ENCODE data around the gene EML6. TPM values are rescaled to one million over a fixed set of nuclear protein-coding genes. Genes with fewer than 3 reads are reported as not detected.

The EML6 gene
- total and polyA plus RNA-seq, 5 donors from 2014 or later = 0.06 to 0.59 (median 0.33) TPM; not detected in 1

DNA sequence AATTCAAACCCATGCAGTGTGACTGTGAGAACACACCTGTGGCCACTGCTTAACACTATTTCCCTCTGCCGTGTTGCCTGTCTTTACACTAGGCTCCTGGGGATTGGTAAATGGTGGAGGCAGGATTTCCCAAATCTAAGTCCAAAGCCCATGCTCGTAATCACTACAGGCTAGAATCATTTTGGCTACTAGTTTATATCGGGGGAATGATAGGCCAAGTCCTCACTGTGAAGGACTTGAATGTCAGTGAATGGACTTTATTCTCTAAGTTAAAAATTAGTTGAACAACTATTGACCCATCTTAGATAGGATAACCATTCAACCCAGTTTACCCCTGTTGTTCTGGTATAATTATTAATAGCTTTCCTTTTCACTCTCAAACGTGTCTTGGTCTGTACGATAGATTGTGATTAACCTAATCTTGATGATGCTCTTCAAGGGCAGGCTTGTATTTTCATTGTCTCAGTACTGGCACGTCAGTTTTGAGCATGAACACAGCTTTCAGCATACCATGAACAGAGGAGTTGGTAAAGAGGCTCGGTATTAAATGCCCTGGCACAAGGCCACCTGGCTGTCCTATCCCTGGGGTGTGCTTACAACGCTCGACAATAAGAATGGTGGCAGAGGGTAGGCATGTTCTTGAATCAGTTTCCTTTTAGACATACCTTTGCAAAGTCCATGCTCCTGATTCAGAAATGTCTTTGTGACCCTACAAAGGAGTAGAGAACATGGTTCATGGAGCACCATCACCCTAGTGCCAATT is 177.9 kb downstream of the EML6 start:
- peaks cover 5% of the 10 kb centered on the region for H3K36me3 Mint-ChIP-seq

DNA sequence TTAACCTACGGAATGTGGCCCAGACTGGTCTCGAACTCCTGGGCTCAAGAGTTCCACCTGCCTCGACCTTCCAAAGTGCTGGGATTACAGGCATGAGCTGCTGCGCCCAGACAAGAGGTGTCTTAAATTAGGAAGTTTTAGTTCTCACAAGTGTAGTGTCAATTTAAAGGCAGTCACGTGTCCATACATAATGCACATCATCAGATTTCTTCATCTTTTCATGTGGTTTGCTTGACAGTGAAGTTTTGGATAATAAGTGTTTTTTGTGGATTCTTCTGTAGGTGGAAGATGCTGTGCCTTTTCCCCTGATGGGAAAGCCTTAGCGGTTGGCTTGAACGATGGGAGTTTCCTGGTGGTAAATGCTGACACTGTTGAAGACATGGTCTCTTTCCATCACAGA is 179.3 kb downstream of the EML6 start:
- no peak overlapping the region for H3K4me3 ChIP-seq (ENCODE audit: low read depth, low read length)
- peaks cover 14 to 29% (median 19%) of the 10 kb centered on the region in 4 donors for H3K4me1 Mint-ChIP-seq

More for the DNA sequence above, 177.9 kb downstream of the EML6 start:
- no peak for ATAC-seq (ENCODE audit: low read depth in 2 of 2)
- H3K27me3 ChIP-seq (ENCODE audit: control insufficient read depth, insufficient read depth, low read length) = no peaks in the 10 kb centered on the region
- Mint-ChIP-seq H3K4me3 (no peak overlapping the region), H3K4me1 (peaks cover 18 to 39% (median 25%) of the 10 kb centered on the region in 4 donors), H3K27me3 (no peaks in the 10 kb centered on the region), H3K9me3 (peaks cover 0 to 1% (median 0%) of the 10 kb centered on the region in 7 donors), H3K27ac (peak overlapping the region in 1 of 3 donors; percentile 46)
- no peak for DNase-seq
- no peak overlapping the region for H3K4me3 ChIP-seq (ENCODE audit: low read depth, low read length)
- peaks cover 20% of the 10 kb centered on the region for H3K4me1 ChIP-seq (ENCODE audit: control insufficient read depth, insufficient read depth, low read length, poor library complexity, severe bottlenecking)
- no peaks in the 10 kb centered on the region for H3K36me3 ChIP-seq (ENCODE audit: control insufficient read depth, insufficient read depth, low read length)
- no peaks in the 10 kb centered on the region for H3K9me3 ChIP-seq (ENCODE audit: control insufficient read depth in 2 of 2, low read length in 2 of 2)
- no peak overlapping the region for H3K27ac ChIP-seq (ENCODE audit: insufficient read depth, low read length, poor library complexity, severe bottlenecking)

DNA sequence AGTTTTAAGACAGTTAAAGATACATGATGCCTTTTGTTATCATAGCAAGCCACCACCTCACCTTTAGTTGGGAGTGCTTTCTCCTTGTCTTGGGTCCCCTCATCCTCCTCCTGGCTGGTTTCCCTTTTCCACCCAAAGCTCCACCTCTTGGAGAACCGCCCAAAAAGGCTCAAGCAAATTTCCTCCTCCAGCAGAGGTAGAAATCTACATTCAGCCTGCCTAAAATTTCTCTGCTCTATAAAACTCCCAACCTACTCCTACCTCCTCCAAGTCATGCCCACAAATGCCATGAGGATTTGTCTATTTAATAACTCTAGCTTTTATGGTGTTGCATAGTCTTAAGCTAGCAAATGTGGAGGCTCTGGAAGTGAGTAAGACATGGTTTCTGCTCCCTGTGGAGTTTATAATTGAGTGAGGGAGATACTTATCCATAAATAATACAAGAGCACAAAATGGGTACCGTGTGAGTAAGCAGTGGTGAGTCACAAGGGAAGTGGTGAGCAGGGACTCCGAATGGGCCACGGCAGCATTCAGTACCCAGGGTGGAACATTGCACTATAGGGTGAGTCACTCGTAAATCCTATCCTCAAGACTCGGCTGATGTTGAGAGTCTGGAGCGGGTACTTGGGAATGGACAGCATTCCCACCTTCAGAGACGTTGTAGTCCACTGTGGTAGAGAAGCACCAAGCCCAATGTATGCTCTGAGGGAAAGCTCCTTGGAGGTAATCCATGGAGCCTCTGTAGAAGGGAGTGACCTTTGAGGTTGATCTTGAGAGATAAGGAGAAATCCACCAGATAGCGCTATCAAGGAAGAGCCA is 180.5 kb downstream of the EML6 start:
- Mint-ChIP-seq H3K27ac (peak overlapping the region; percentile 3 to 72 (median 66)), H3K27me3 (no peaks in the 10 kb centered on the region), H3K9me3 (no peaks in the 10 kb centered on the region), H3K4me3 (no peak overlapping the region), H3K36me3 (peaks cover 5% of the 10 kb centered on the region), H3K4me1 (peaks cover 8 to 17% (median 12%) of the 10 kb centered on the region in 4 donors)
- Histone ChIP-seq H3K27me3 (ENCODE audit: control insufficient read depth, insufficient read depth, low read length) (no peaks in the 10 kb centered on the region), H3K27ac (ENCODE audit: insufficient read depth, low read length, poor library complexity, severe bottlenecking) (no peak overlapping the region), H3K36me3 (ENCODE audit: control insufficient read depth, insufficient read depth, low read length) (no peaks in the 10 kb centered on the region), H3K9me3 (ENCODE audit: control insufficient read depth in 2 of 2, low read length in 2 of 2) (no peaks in the 10 kb centered on the region), H3K4me1 (ENCODE audit: control insufficient read depth, insufficient read depth, low read length, poor library complexity, severe bottlenecking) (peaks cover 1% of the 10 kb centered on the region), H3K4me3 (ENCODE audit: low read depth, low read length) (no peak overlapping the region)
- ATAC-seq (ENCODE audit: low read depth in 2 of 2) (peak; percentile 98 to 99), DNase-seq (peak in 2 of 3 donors; percentile 7 to 70)

More for the DNA sequence above, 179.3 kb downstream of the EML6 start:
- H3K27me3 ChIP-seq (ENCODE audit: control insufficient read depth, insufficient read depth, low read length) = no peaks in the 10 kb centered on the region
- H3K36me3 ChIP-seq (ENCODE audit: control insufficient read depth, insufficient read depth, low read length) = no peaks in the 10 kb centered on the region
- H3K27ac ChIP-seq (ENCODE audit: insufficient read depth, low read length, poor library complexity, severe bottlenecking) = no peak overlapping the region
- Mint-ChIP-seq H3K27ac (no peak overlapping the region), H3K36me3 (peaks cover 5% of the 10 kb centered on the region), H3K4me3 (no peak overlapping the region), H3K27me3 (no peaks in the 10 kb centered on the region), H3K9me3 (no peaks in the 10 kb centered on the region)
- DNase-seq (no peak), ATAC-seq (ENCODE audit: low read depth in 2 of 2) (no peak)
- H3K4me1 ChIP-seq (ENCODE audit: control insufficient read depth, insufficient read depth, low read length, poor library complexity, severe bottlenecking) = peaks cover 13% of the 10 kb centered on the region
- H3K9me3 ChIP-seq (ENCODE audit: control insufficient read depth in 2 of 2, low read length in 2 of 2) = no peaks in the 10 kb centered on the region

DNA sequence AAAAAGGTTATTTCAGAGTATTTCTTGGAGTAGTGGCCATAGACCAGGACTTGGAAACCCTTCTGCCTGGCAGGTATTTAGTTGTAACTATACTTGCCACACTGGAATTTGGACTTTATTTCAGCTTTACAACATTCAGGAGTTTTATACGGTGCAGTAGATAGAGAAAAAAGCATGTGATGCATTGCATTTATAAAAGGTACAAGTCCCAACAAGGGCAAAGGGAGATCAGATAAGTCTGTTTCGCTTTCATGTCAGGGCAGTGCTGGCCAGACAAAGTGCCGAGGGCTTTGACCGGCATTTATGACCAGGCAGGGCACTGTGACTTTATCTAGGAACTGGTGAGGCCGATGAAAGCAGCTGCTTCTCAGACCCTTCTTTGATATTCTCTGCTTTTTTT is 181.4 kb downstream of the EML6 start:
- H3K4me1 Mint-ChIP-seq = peaks cover 8 to 10% (median 9%) of the 10 kb centered on the region in 4 donors

GRCh38 chr2:54906716-54907115 is 183.3 kb downstream of the EML6 start:
- no peak overlapping the region for H3K4me3 ChIP-seq (ENCODE audit: low read depth, low read length)
- H3K9me3 Mint-ChIP-seq = no peaks in the 10 kb centered on the region
- H3K9me3 ChIP-seq (ENCODE audit: control insufficient read depth in 2 of 2, low read length in 2 of 2) = no peaks in the 10 kb centered on the region
- peaks cover 5% of the 10 kb centered on the region for H3K36me3 Mint-ChIP-seq
- DNase-seq = no peak
- H3K4me1 Mint-ChIP-seq = peaks cover 8 to 10% (median 9%) of the 10 kb centered on the region in 4 donors
- H3K4me1 ChIP-seq (ENCODE audit: control insufficient read depth, insufficient read depth, low read length, poor library complexity, severe bottlenecking) = no peaks in the 10 kb centered on the region
- H3K27ac ChIP-seq (ENCODE audit: insufficient read depth, low read length, poor library complexity, severe bottlenecking) = no peak overlapping the region
- peak overlapping the region in 1 of 3 donors; percentile 19 for H3K27ac Mint-ChIP-seq
- no peaks in the 10 kb centered on the region for H3K36me3 ChIP-seq (ENCODE audit: control insufficient read depth, insufficient read depth, low read length)
- H3K4me3 Mint-ChIP-seq = no peak overlapping the region
- H3K27me3 Mint-ChIP-seq = no peaks in the 10 kb centered on the region
- ATAC-seq (ENCODE audit: low read depth in 2 of 2) = no peak
- no peaks in the 10 kb centered on the region for H3K27me3 ChIP-seq (ENCODE audit: control insufficient read depth, insufficient read depth, low read length)

More for the DNA sequence above, 181.4 kb downstream of the EML6 start:
- Histone ChIP-seq H3K27me3 (ENCODE audit: control insufficient read depth, insufficient read depth, low read length) (no peaks in the 10 kb centered on the region), H3K4me3 (ENCODE audit: low read depth, low read length) (no peak overlapping the region), H3K27ac (ENCODE audit: insufficient read depth, low read length, poor library complexity, severe bottlenecking) (no peak overlapping the region), H3K36me3 (ENCODE audit: control insufficient read depth, insufficient read depth, low read length) (no peaks in the 10 kb centered on the region), H3K4me1 (ENCODE audit: control insufficient read depth, insufficient read depth, low read length, poor library complexity, severe bottlenecking) (no peaks in the 10 kb centered on the region), H3K9me3 (ENCODE audit: control insufficient read depth in 2 of 2, low read length in 2 of 2) (no peaks in the 10 kb centered on the region)
- ATAC-seq (ENCODE audit: low read depth in 2 of 2) (no peak), DNase-seq (no peak)
- Mint-ChIP-seq H3K27me3 (no peaks in the 10 kb centered on the region), H3K27ac (peak overlapping the region in 2 of 3 donors; percentile 66 to 72), H3K9me3 (no peaks in the 10 kb centered on the region), H3K36me3 (peaks cover 5% of the 10 kb centered on the region), H3K4me3 (no peak overlapping the region)

DNA sequence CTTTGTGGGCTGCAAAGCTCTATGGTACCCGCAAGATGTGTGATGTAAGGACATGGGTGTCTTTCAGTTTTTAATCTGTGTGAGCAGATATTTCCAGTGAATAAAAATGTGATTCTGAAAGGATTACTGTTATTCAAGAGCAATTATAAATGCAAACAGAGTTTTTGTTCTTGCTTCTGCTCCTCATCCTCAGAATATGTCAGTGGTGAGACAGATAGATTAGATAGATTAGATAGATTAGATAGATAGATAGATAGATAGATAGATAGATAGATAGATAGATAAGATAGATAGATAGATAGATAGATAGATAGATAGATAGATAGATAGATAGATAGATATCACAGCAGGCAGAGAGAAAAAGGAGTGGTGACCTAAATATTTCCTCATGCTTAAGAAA is 184.2 kb downstream of the EML6 start:
- Mint-ChIP-seq H3K36me3 (peaks cover 5% of the 10 kb centered on the region), H3K27ac (peak overlapping the region in 1 of 3 donors; percentile 48), H3K9me3 (peaks cover 0 to 3% (median 0%) of the 10 kb centered on the region in 7 donors), H3K27me3 (peaks cover 6% of the 10 kb centered on the region), H3K4me3 (no peak overlapping the region), H3K4me1 (peaks cover 8 to 10% (median 9%) of the 10 kb centered on the region in 4 donors)
- no peak overlapping the region for H3K4me3 ChIP-seq (ENCODE audit: low read depth, low read length)
- H3K27ac ChIP-seq (ENCODE audit: insufficient read depth, low read length, poor library complexity, severe bottlenecking) = no peak overlapping the region
- no peaks in the 10 kb centered on the region for H3K27me3 ChIP-seq (ENCODE audit: control insufficient read depth, insufficient read depth, low read length)
- DNase-seq (no peak), ATAC-seq (ENCODE audit: low read depth in 2 of 2) (no peak)
- no peaks in the 10 kb centered on the region for H3K9me3 ChIP-seq (ENCODE audit: control insufficient read depth in 2 of 2, low read length in 2 of 2)
- no peaks in the 10 kb centered on the region for H3K4me1 ChIP-seq (ENCODE audit: control insufficient read depth, insufficient read depth, low read length, poor library complexity, severe bottlenecking)
- no peaks in the 10 kb centered on the region for H3K36me3 ChIP-seq (ENCODE audit: control insufficient read depth, insufficient read depth, low read length)

DNA sequence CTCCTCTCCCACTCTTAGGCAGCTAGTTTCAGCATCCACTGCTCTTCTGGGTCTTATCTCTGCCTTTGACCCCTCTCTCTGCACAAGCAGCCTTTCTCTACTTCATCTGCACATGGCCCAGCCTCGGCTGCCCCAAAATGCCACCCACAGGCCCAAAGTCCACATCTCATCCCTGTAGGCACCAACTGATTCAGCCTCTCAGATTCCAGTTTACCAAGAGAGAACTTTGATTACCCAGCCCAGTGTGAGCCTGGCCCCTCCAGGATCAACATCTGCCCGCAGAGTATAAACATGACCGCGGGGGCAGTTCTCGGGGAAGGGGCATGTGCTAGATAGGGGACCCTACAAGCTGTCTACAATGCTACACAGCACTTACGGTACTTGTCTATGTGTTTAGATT is 185.1 kb downstream of the EML6 start:
- H3K27ac ChIP-seq (ENCODE audit: insufficient read depth, low read length, poor library complexity, severe bottlenecking) = no peak overlapping the region
- peaks cover 8 to 10% (median 9%) of the 10 kb centered on the region in 4 donors for H3K4me1 Mint-ChIP-seq
- peaks cover 7% of the 10 kb centered on the region for H3K27me3 Mint-ChIP-seq
- H3K36me3 ChIP-seq (ENCODE audit: control insufficient read depth, insufficient read depth, low read length) = no peaks in the 10 kb centered on the region
- no peaks in the 10 kb centered on the region for H3K4me1 ChIP-seq (ENCODE audit: control insufficient read depth, insufficient read depth, low read length, poor library complexity, severe bottlenecking)
- H3K4me3 ChIP-seq (ENCODE audit: low read depth, low read length) = no peak overlapping the region
- peaks cover 0 to 4% (median 0%) of the 10 kb centered on the region in 7 donors for H3K9me3 Mint-ChIP-seq
- H3K27me3 ChIP-seq (ENCODE audit: control insufficient read depth, insufficient read depth, low read length) = no peaks in the 10 kb centered on the region
- H3K9me3 ChIP-seq (ENCODE audit: control insufficient read depth in 2 of 2, low read length in 2 of 2) = no peaks in the 10 kb centered on the region
- DNase-seq (no peak), ATAC-seq (ENCODE audit: low read depth in 2 of 2) (no peak)
- H3K4me3 Mint-ChIP-seq = no peak overlapping the region
- peak overlapping the region in 2 of 3 donors; percentile 50 to 68 for H3K27ac Mint-ChIP-seq
- peaks cover 5% of the 10 kb centered on the region for H3K36me3 Mint-ChIP-seq
